ENCODE results near the gene TARS2.

The TARS2 gene

GRCh38 chr1:150477320-150477719 lies 9.9 kb upstream of the TARS2 start:
- FAIRE-seq (no peak), DNase-seq (ENCODE audit: insufficient read length) (no peak)
- TF ChIP-seq POLR2A (IDR thresholded peaks at IDR 0.05; ENCODE audit: low read depth, low read length) (no peak), POLR2AphosphoS5 (IDR thresholded peaks at IDR 0.05; ENCODE audit: low read depth, low read length) (no peak), TAF1 (IDR thresholded peaks at IDR 0.05; ENCODE audit: borderline replicate concordance, low read depth, low read length) (no peak)

- DNase-seq (ENCODE audit: insufficient read length) (no peak), FAIRE-seq (no peak)
- TF ChIP-seq POLR2AphosphoS5 (IDR thresholded peaks at IDR 0.05; ENCODE audit: low read depth, low read length): no peak
- no peak for TF ChIP-seq POLR2A (IDR thresholded peaks at IDR 0.05; ENCODE audit: low read depth, low read length)
- no peak for TF ChIP-seq TAF1 (IDR thresholded peaks at IDR 0.05; ENCODE audit: borderline replicate concordance, low read depth, low read length)
These were observed 9.5 kb upstream of the TARS2 start for GRCh38 chr1:150477733-150478132.

GRCh38 chr1:150479370-150479769 lies 7.8 kb upstream of the TARS2 start:
- no peak for FAIRE-seq
- TF ChIP-seq POLR2AphosphoS5 (IDR thresholded peaks at IDR 0.05; ENCODE audit: low read depth, low read length): no peak
- no peak for TF ChIP-seq POLR2A (IDR thresholded peaks at IDR 0.05; ENCODE audit: low read depth, low read length)
- no peak for TF ChIP-seq TAF1 (IDR thresholded peaks at IDR 0.05; ENCODE audit: borderline replicate concordance, low read depth, low read length)
- no peak for DNase-seq (ENCODE audit: insufficient read length)

- no peak for TF ChIP-seq POLR2A (IDR thresholded peaks at IDR 0.05; ENCODE audit: low read depth, low read length)
- TF ChIP-seq TAF1 (IDR thresholded peaks at IDR 0.05; ENCODE audit: borderline replicate concordance, low read depth, low read length): no peak
- TF ChIP-seq POLR2AphosphoS5 (IDR thresholded peaks at IDR 0.05; ENCODE audit: low read depth, low read length): no peak
- no peak for FAIRE-seq
- no peak for DNase-seq (ENCODE audit: insufficient read length)
These were observed 7.3 kb upstream of the TARS2 start for GRCh38 chr1:150479927-150480352.

GRCh38 chr1:150484431-150484830 lies 2.8 kb upstream of the TARS2 start:
- TF ChIP-seq TAF1 (IDR thresholded peaks at IDR 0.05; ENCODE audit: borderline replicate concordance, low read depth, low read length): no peak
- TF ChIP-seq POLR2AphosphoS5 (IDR thresholded peaks at IDR 0.05; ENCODE audit: low read depth, low read length): no peak
- no peak for TF ChIP-seq POLR2A (IDR thresholded peaks at IDR 0.05; ENCODE audit: low read depth, low read length)
- DNase-seq (ENCODE audit: insufficient read length): no peak
- FAIRE-seq: no peak

- FAIRE-seq: no peak
- no peak for TF ChIP-seq POLR2A (IDR thresholded peaks at IDR 0.05; ENCODE audit: low read depth, low read length)
- TF ChIP-seq TAF1 (IDR thresholded peaks at IDR 0.05; ENCODE audit: borderline replicate concordance, low read depth, low read length): no peak
- TF ChIP-seq POLR2AphosphoS5 (IDR thresholded peaks at IDR 0.05; ENCODE audit: low read depth, low read length): no peak
- DNase-seq (ENCODE audit: insufficient read length): no peak
These were observed 2.4 kb upstream of the TARS2 start for GRCh38 chr1:150484861-150485260.

GRCh38 chr1:150487763-150488115 lies 520 bp downstream of the TARS2 start:
- TF ChIP-seq TAF1 (IDR thresholded peaks at IDR 0.05; ENCODE audit: borderline replicate concordance, low read depth, low read length) (no peak), POLR2A (IDR thresholded peaks at IDR 0.05; ENCODE audit: low read depth, low read length) (no peak), POLR2AphosphoS5 (IDR thresholded peaks at IDR 0.05; ENCODE audit: low read depth, low read length) (no peak)
- DNase-seq (ENCODE audit: insufficient read length): no peak
- FAIRE-seq: no peak

GRCh38 chr1:150493175-150493574 lies 6.0 kb downstream of the TARS2 start:
- FAIRE-seq: no peak
- no peak for DNase-seq (ENCODE audit: insufficient read length)
- no peak for TF ChIP-seq POLR2A (IDR thresholded peaks at IDR 0.05; ENCODE audit: low read depth, low read length)
- TF ChIP-seq TAF1 (IDR thresholded peaks at IDR 0.05; ENCODE audit: borderline replicate concordance, low read depth, low read length): no peak
- TF ChIP-seq POLR2AphosphoS5 (IDR thresholded peaks at IDR 0.05; ENCODE audit: low read depth, low read length): no peak

- no peak for DNase-seq (ENCODE audit: insufficient read length)
- TF ChIP-seq POLR2AphosphoS5 (IDR thresholded peaks at IDR 0.05; ENCODE audit: low read depth, low read length) (no peak), POLR2A (IDR thresholded peaks at IDR 0.05; ENCODE audit: low read depth, low read length) (no peak), TAF1 (IDR thresholded peaks at IDR 0.05; ENCODE audit: borderline replicate concordance, low read depth, low read length) (no peak)
- FAIRE-seq: no peak
These were observed 11.1 kb downstream of the TARS2 start for GRCh38 chr1:150498342-150498741.

GRCh38 chr1:150505431-150505830 lies 18.2 kb downstream of the TARS2 start:
- no peak for FAIRE-seq

GRCh38 chr1:150507912-150508864 lies 21.0 kb downstream of the TARS2 start, which contains the start of gene ECM1:
Gene ECM1 (plus strand): TSS chr1:150508109. CDS start chr1:150508210, 101 bp downstream.
- no peak for DNase-seq (ENCODE audit: insufficient read length)
- FAIRE-seq: no peak
- no peak for TF ChIP-seq POLR2AphosphoS5 (IDR thresholded peaks at IDR 0.05; ENCODE audit: low read depth, low read length)
- TF ChIP-seq POLR2A (IDR thresholded peaks at IDR 0.05; ENCODE audit: low read depth, low read length): no peak
- no peak for TF ChIP-seq TAF1 (IDR thresholded peaks at IDR 0.05; ENCODE audit: borderline replicate concordance, low read depth, low read length)

More at GRCh38 chr1:150505431-150505830, 18.2 kb downstream of the TARS2 start:
- DNase-seq (ENCODE audit: insufficient read length): no peak
- TF ChIP-seq POLR2A (IDR thresholded peaks at IDR 0.05; ENCODE audit: low read depth, low read length) (no peak), TAF1 (IDR thresholded peaks at IDR 0.05; ENCODE audit: borderline replicate concordance, low read depth, low read length) (no peak), POLR2AphosphoS5 (IDR thresholded peaks at IDR 0.05; ENCODE audit: low read depth, low read length) (no peak)

- DNase-seq (ENCODE audit: insufficient read length) (no peak), FAIRE-seq (no peak)
- no peak for TF ChIP-seq POLR2A (IDR thresholded peaks at IDR 0.05; ENCODE audit: low read depth, low read length)
- TF ChIP-seq TAF1 (IDR thresholded peaks at IDR 0.05; ENCODE audit: borderline replicate concordance, low read depth, low read length): no peak
- TF ChIP-seq POLR2AphosphoS5 (IDR thresholded peaks at IDR 0.05; ENCODE audit: low read depth, low read length): no peak
These were observed 21.8 kb downstream of the TARS2 start for GRCh38 chr1:150508982-150509381.
